ENCODE measurements around the gene RPA1. TPM values are rescaled to one million over a fixed set of nuclear protein-coding genes. Genes with fewer than 3 reads are reported as not detected.

The RPA1 gene
- total RNA-seq, 1 experiment from 2014 or later: 198 TPM

- Histone ChIP-seq H3K27ac (ENCODE audit: low read depth, low read length) (no peak overlapping the region), H3K4me3 (replicated peaks in 1 of 2; ENCODE audit: low read depth in 1 of 2, low read length in 2 of 2) (no peak overlapping the region), H3K4me2 (ENCODE audit: low read length) (no peak overlapping the region), H3K36me3 (ENCODE audit: control insufficient read depth in 1 of 2, insufficient read depth in 2 of 2, low read length in 2 of 2) (peaks cover 7 to 39% of the 10 kb centered on the region in 2 experiments; a peak in 3 of 4 replicates), H3K9me2 (ENCODE audit: insufficient read depth) (no peaks in the 10 kb centered on the region), H3K4me1 (ENCODE audit: control insufficient read depth in 1 of 2, insufficient read depth in 2 of 2, low read length in 2 of 2) (peaks cover 10 to 26% of the 10 kb centered on the region in 2 experiments), H4K20me1 (ENCODE audit: insufficient read depth) (no peaks in the 10 kb centered on the region), H3K9ac (ENCODE audit: low read length) (no peak overlapping the region), H3K9me3 (ENCODE audit: control insufficient read depth in 1 of 2, insufficient read depth in 1 of 2, low read depth in 1 of 2, low read length in 2 of 2) (no peaks in the 10 kb centered on the region), H2AFZ (ENCODE audit: low read depth, low read length, poor library complexity, severe bottlenecking) (no peak overlapping the region), H3K27me3 (ENCODE audit: insufficient read depth, low read length) (no peaks in the 10 kb centered on the region), H3K79me2 (ENCODE audit: insufficient read depth, low read length) (peaks cover 16% of the 10 kb centered on the region)
- ChIA-PET POLR2A (no interaction called here), CTCF (no interaction called here), RAD21 (ENCODE audit: low non-redundant PET in 1 of 2, low total read pairs in 2 of 2, uncharacterized antibody in 2 of 2, unreplicated experiment in 2 of 2) (no interaction called here)
- intact Hi-C loops (cut with micrococcal nuclease): no loop called here
- no peak for ATAC-seq
- TF ChIP-seq POLR2AphosphoS5 (IDR thresholded peaks at IDR 0.05; ENCODE audit: low read depth, low read length) (no peak), EZH2 (IDR thresholded peaks at IDR 0.05) (no peak), SRF (IDR thresholded peaks at IDR 0.05; ENCODE audit: low read depth) (no peak), POLR2A (IDR thresholded peaks at IDR 0.05; ENCODE audit: borderline replicate concordance, extremely low read depth, insufficient read depth, insufficient read length) (no peak), SP1 (IDR thresholded peaks at IDR 0.05; ENCODE audit: low read depth) (no peak), REST (IDR thresholded peaks at IDR 0.05; ENCODE audit: low read depth) (no peak), CBX3 (IDR thresholded peaks at IDR 0.05; ENCODE audit: low read depth) (no peak)
- TF ChIP-seq, protein P1, sequence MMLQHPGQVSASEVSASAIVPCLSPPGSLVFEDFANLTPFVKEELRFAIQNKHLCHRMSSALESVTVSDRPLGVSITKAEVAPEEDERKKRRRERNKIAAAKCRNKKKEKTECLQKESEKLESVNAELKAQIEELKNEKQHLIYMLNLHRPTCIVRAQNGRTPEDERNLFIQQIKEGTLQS (IDR thresholded peaks at IDR 0.05): no peak
- TF ChIP-seq, protein P2, sequence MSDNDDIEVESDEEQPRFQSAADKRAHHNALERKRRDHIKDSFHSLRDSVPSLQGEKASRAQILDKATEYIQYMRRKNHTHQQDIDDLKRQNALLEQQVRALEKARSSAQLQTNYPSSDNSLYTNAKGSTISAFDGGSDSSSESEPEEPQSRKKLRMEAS (IDR thresholded peaks at IDR 0.05): no peak
- DNase-seq (ENCODE audit: low read depth, low spot score): no peak
- BruUV-seq (replicated peaks): no TSS peak
Observed at GRCh38 chr17:1785930-1786329, 43.9 kb upstream of the RPA1 start.
